Retinal pigment epithelial cell (primary cell): ENCODE data around the gene COL20A1.

ENCODE experiments used
- DNase-seq: peaks from one replicate; pipeline ENCODE4 v3.0.0-alpha.2; 2010; ENCODE audit warnings: low read depth
- H3K4me3 ChIP-seq: 2 replicates; pipeline ENCODE4 v1.5.1; 2011; ENCODE audit warnings: mild to moderate bottlenecking, low read length, control low read depth, moderate library complexity
- CTCF ChIP-seq: conservative IDR thresholded peaks from 2 replicates; pipeline ENCODE4 v1.5.1; 2011; ENCODE audit warnings: low read depth, low read length, control low read depth, inconsistent platforms

COL20A1 gene

GRCh38 chr20:63317601-63318291, 24.8 kb downstream of the COL20A1 start:
- DNase-seq: no peak
- no peak overlapping the region for H3K4me3 ChIP-seq
- no peak for TF ChIP-seq CTCF

GRCh38 chr20:63318391-63319163, 25.6 kb downstream of the COL20A1 start:
- DNase-seq: no peak
- TF ChIP-seq CTCF: no peak
- H3K4me3 ChIP-seq: no peak overlapping the region

GRCh38 chr20:63319164-63320040, 26.4 kb downstream of the COL20A1 start:
- DNase-seq: no peak
- no peak for TF ChIP-seq CTCF
- no peak overlapping the region for H3K4me3 ChIP-seq

GRCh38 chr20:63320041-63320511, 27.1 kb downstream of the COL20A1 start:
- H3K4me3 ChIP-seq: no peak overlapping the region
- DNase-seq: no peak
- TF ChIP-seq CTCF: no peak

- H3K4me3 ChIP-seq: no peak overlapping the region
- TF ChIP-seq CTCF: no peak
- DNase-seq: no peak
These were observed 27.7 kb downstream of the COL20A1 start for GRCh38 chr20:63320616-63321147.

GRCh38 chr20:63321148-63321831, 28.3 kb downstream of the COL20A1 start:
- no peak overlapping the region for H3K4me3 ChIP-seq
- DNase-seq: no peak
- no peak for TF ChIP-seq CTCF
